Kidney (tissue), 14 donors: ENCODE results near the gene GFAP. TPM values are rescaled to one million over a fixed set of nuclear protein-coding genes. Genes with fewer than 3 reads are reported as not detected.

Experiments used
- DNase-seq, 5 donors: peaks; one replicate each; pipeline ENCODE4 v3.0.0-alpha.2; 2013 to 2020
- FAIRE-seq: peaks from 2 replicates; lab custom pipeline; 2012; peaks lifted over from hg19 to GRCh38; lab: Jason Lieb, UNC
- H3K27ac ChIP-seq, 2 donors: one replicate each; pipeline ENCODE4 v1.7.0; 2013; ENCODE audit warnings: low read depth in 2 of 2, low read length in 2 of 2, inconsistent platforms in 1 of 2
- H3K27me3 ChIP-seq: one replicate; pipeline ENCODE4 v1.7.1; 2013; ENCODE audit warnings: low read length, inconsistent platforms; ENCODE audit not compliant: control insufficient read depth, insufficient read depth
- H3K36me3 ChIP-seq, 3 donors: one replicate each; pipeline versions ENCODE4 v1.7.0 to v1.7.1; 2013; ENCODE audit warnings: low read length in 3 of 3, control low read depth in 1 of 3, inconsistent platforms in 1 of 3; ENCODE audit not compliant: insufficient read depth in 3 of 3, control insufficient read depth in 2 of 3
- H3K4me1 ChIP-seq, 3 donors: one replicate each; pipeline versions ENCODE4 v1.7.0 to v1.7.1; 2013; ENCODE audit warnings: low read length in 3 of 3, inconsistent platforms in 1 of 3, low read depth in 1 of 3; ENCODE audit not compliant: control insufficient read depth in 2 of 3, insufficient read depth in 2 of 3
- H3K4me3 ChIP-seq, 3 donors: one replicate each; pipeline versions ENCODE4 v1.7.0 to v1.8.1; 2013; ENCODE audit warnings: low read length in 3 of 3, control low read depth in 1 of 3, inconsistent platforms in 1 of 3
- H3K9ac ChIP-seq, 3 donors: one replicate each; pipeline versions ENCODE4 v1.7.0 to v1.7.1; 2013; ENCODE audit warnings: low read length in 3 of 3, control low read depth in 1 of 3, inconsistent platforms in 1 of 3
- H3K9me3 ChIP-seq, 3 donors: one replicate each; pipeline versions ENCODE4 v1.7.0 to v1.7.1; 2013; ENCODE audit warnings: low read length in 3 of 3, control low read depth in 1 of 3, inconsistent platforms in 1 of 3; ENCODE audit not compliant: control insufficient read depth in 2 of 3, insufficient read depth in 1 of 3
- CTCF ChIP-seq: IDR thresholded peaks from 3 replicates; pipeline ENCODE4 v1.5.1; 2012; ENCODE audit warnings: mild to moderate bottlenecking, moderate library complexity, borderline replicate concordance; ENCODE audit not compliant: insufficient read depth; ENCODE audit errors: extremely low read depth
- intact Hi-C: fragments of 100-400 bp; cut with DNase I; formaldehyde crosslinking; loops from one replicate; pipeline ENCODE4 v1.11.1; 2022
- polyA plus RNA-seq: library from polyadenylated mRNA; stranded (reverse); fragments of 350-450 nt; fragmentation: Illumina TruSeq; extraction: RNeasy Lipid Tissue Mini Kit (QIAGEN cat#74804); gene quantifications from one replicate; pipeline ENCODE4 v1.2.3, GENCODE V29; 2014; ENCODE audit warnings: low read depth, low replicate concordance; ENCODE audit not compliant: insufficient read depth
- total RNA-seq: library from RNA; stranded (reverse); fragmentation: NEBNext Ultra II Directional; extraction: Animal tissue kit (Norgen Biotek cat#: 25700); gene quantifications from one replicate; pipeline ENCODE4 v1.2.1, GENCODE V29; 2021
- donor health status: control.
- donor health status: control.
- donor health status: control.
- donor health status: control.
- donor health status: control.
- donor health status: DM: yes; HTN: yes; CAD: no.
- donor health status: Normal renal cell carcinoma (clear cell type).

GFAP gene
- total and polyA plus RNA-seq, 2 donors from 2014 or later, result 1.4 to 2.3 TPM

GRCh38 chr17:44926821-44927525 lies 11.7 kb upstream of the GFAP start:
- no peak overlapping the region for H3K4me3 ChIP-seq
- H3K4me1 ChIP-seq, result no peaks in the 10 kb centered on the region
- no peak for FAIRE-seq
- H3K9me3 ChIP-seq, result no peaks in the 10 kb centered on the region
- DNase-seq, result peak in 2 of 5 donors; percentile 34 to 40
- no peak for TF ChIP-seq CTCF
- intact Hi-C loops, result loop anchor here (10.0 kb wide), 1 partner anchor 188 kb away; no protein-coding TSS in a partner anchor
- no peaks in the 10 kb centered on the region for H3K27me3 ChIP-seq
- H3K27ac ChIP-seq, result no peak overlapping the region
- H3K36me3 ChIP-seq, result no peaks in the 10 kb centered on the region
- H3K9ac ChIP-seq, result no peak overlapping the region

- H3K9me3 ChIP-seq, result no peaks in the 10 kb centered on the region
- peak in 2 of 5 donors; percentile 23 to 32 for DNase-seq
- H3K9ac ChIP-seq, result no peak overlapping the region
- TF ChIP-seq CTCF, result no peak
- FAIRE-seq, result no peak
- no peak overlapping the region for H3K27ac ChIP-seq
- no peaks in the 10 kb centered on the region for H3K27me3 ChIP-seq
- H3K36me3 ChIP-seq, result no peaks in the 10 kb centered on the region
- intact Hi-C loops, result loop anchor here (10.0 kb wide), 1 partner anchor 189 kb away; no protein-coding TSS in a partner anchor
- no peak overlapping the region for H3K4me3 ChIP-seq
- H3K4me1 ChIP-seq, result no peaks in the 10 kb centered on the region
These were observed 10.7 kb upstream of the GFAP start for GRCh38 chr17:44925731-44926697.

GRCh38 chr17:44924107-44924544 lies 8.8 kb upstream of the GFAP start:
- Histone ChIP-seq H3K36me3 (no peaks in the 10 kb centered on the region), H3K27ac (no peak overlapping the region), H3K9me3 (no peaks in the 10 kb centered on the region), H3K4me1 (no peaks in the 10 kb centered on the region), H3K4me3 (no peak overlapping the region), H3K27me3 (no peaks in the 10 kb centered on the region), H3K9ac (no peak overlapping the region)
- intact Hi-C loops, result loop anchor here (10.0 kb wide), 1 partner anchor 191 kb away; no protein-coding TSS in a partner anchor
- FAIRE-seq (no peak), DNase-seq (peak in 2 of 5 donors; percentile 17 to 22)
- TF ChIP-seq CTCF, result no peak
